GM19438 (cell line): ENCODE measurements around the gene KCNQ5.

Source experiments
- ATAC-seq: cut with Tn5 transposase; IDR thresholded peaks from one replicate; pipeline ENCODE4 v1.9.1; 2021; ENCODE audit warnings: low read depth; ENCODE audit not compliant: unreplicated experiment

The KCNQ5 gene

GRCh38 chr6:72787391-72788031, 165.6 kb downstream of the KCNQ5 start:
- ATAC-seq: no peak

- no peak for ATAC-seq
Measured at GRCh38 chr6:72788188-72788587, 166.3 kb downstream of the KCNQ5 start.

GRCh38 chr6:72789145-72789544, 167.3 kb downstream of the KCNQ5 start:
- ATAC-seq: no peak

- no peak for ATAC-seq
Measured at GRCh38 chr6:72792692-72793091, 170.8 kb downstream of the KCNQ5 start.

GRCh38 chr6:72793641-72794395, 172.0 kb downstream of the KCNQ5 start:
- ATAC-seq: no peak

GRCh38 chr6:72798196-72798595, 176.3 kb downstream of the KCNQ5 start:
- ATAC-seq: no peak

GRCh38 chr6:72809746-72810379, 188.0 kb downstream of the KCNQ5 start:
- no peak for ATAC-seq

GRCh38 chr6:72810571-72811280, 188.9 kb downstream of the KCNQ5 start:
- no peak for ATAC-seq

- no peak for ATAC-seq
Measured at GRCh38 chr6:72811971-72812421, 190.1 kb downstream of the KCNQ5 start.

GRCh38 chr6:72813807-72814596, 192.1 kb downstream of the KCNQ5 start:
- ATAC-seq: no peak

- ATAC-seq: no peak
Measured at GRCh38 chr6:72816022-72816421, 194.2 kb downstream of the KCNQ5 start.

- no peak for ATAC-seq
Measured at GRCh38 chr6:72817208-72817607, 195.3 kb downstream of the KCNQ5 start.

- ATAC-seq: no peak
Measured at GRCh38 chr6:72819609-72820008, 197.7 kb downstream of the KCNQ5 start.

- no peak for ATAC-seq
Measured at GRCh38 chr6:72820153-72820552, 198.3 kb downstream of the KCNQ5 start.

- ATAC-seq: no peak
Measured at GRCh38 chr6:72820906-72821305, 199.0 kb downstream of the KCNQ5 start.

- ATAC-seq: no peak
Measured at GRCh38 chr6:72822023-72822422, 200.2 kb downstream of the KCNQ5 start.

GRCh38 chr6:72822691-72823090, 200.8 kb downstream of the KCNQ5 start:
- no peak for ATAC-seq

- no peak for ATAC-seq
Measured at GRCh38 chr6:72824833-72825232, 203.0 kb downstream of the KCNQ5 start.

GRCh38 chr6:72825315-72825911, 203.5 kb downstream of the KCNQ5 start:
- ATAC-seq: no peak

GRCh38 chr6:72826037-72826436, 204.2 kb downstream of the KCNQ5 start:
- no peak for ATAC-seq
